ENCODE results near the gene ZNF556. TPM values are rescaled to one million over a fixed set of nuclear protein-coding genes. Genes with fewer than 3 reads are reported as not detected.

Gene ZNF556
- total RNA-seq, 1 experiment from 2014 or later: not detected

DNA sequence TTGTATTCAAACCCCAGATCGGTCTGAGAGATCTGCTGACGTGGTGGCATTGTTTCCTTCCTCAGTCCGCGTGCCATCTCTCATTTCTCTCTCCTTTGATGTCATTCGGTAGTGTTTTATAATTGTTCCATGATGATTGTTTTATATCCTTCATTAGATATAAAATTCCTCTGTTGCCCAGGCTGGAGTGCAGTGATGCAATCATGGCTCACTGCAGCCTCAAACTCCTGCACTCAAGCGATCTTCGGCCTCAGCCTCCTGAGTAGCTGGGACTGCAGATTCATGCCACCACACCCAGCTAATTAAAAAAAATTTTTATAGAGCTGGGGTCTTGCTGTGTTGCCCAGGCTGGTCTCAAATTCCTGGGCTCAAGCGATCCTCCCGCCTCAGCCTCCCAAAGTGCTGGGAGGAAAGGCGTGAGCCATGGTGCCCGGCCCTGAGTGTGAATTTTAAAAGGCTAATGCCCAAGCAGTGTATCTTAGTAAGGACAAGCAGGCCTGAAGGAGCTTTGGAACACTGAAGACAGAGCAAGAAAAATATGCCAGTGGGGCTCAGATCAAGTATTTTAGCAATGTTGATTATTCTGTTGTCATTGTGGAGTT is 38.9 kb downstream of the ZNF556 start:
- Histone ChIP-seq H3K9me3 (ENCODE audit: low read depth, low read length, poor library complexity, severe bottlenecking) (no peaks in the 10 kb centered on the region), H3K27me3 (replicated peaks; ENCODE audit: insufficient read depth, low read depth, low read length, poor library complexity) (no peaks in the 10 kb centered on the region), H3K4me1 (ENCODE audit: insufficient read depth, low read length, poor library complexity, severe bottlenecking) (no peaks in the 10 kb centered on the region), H3K36me3 (ENCODE audit: insufficient read depth, low read length, poor library complexity, severe bottlenecking) (no peaks in the 10 kb centered on the region), H3K4me3 (ENCODE audit: low read depth, low read length, poor library complexity, severe bottlenecking) (no peak overlapping the region), H3K27ac (ENCODE audit: low read depth, low read length, poor library complexity, severe bottlenecking) (no peak overlapping the region)
- POLR2A ChIA-PET (ENCODE audit: low non-redundant PET): no interaction called here
- no peak for DNase-seq (ENCODE audit: low spot score)
- CTCF ChIA-PET: no interaction called here
- TF ChIP-seq, protein P1, sequence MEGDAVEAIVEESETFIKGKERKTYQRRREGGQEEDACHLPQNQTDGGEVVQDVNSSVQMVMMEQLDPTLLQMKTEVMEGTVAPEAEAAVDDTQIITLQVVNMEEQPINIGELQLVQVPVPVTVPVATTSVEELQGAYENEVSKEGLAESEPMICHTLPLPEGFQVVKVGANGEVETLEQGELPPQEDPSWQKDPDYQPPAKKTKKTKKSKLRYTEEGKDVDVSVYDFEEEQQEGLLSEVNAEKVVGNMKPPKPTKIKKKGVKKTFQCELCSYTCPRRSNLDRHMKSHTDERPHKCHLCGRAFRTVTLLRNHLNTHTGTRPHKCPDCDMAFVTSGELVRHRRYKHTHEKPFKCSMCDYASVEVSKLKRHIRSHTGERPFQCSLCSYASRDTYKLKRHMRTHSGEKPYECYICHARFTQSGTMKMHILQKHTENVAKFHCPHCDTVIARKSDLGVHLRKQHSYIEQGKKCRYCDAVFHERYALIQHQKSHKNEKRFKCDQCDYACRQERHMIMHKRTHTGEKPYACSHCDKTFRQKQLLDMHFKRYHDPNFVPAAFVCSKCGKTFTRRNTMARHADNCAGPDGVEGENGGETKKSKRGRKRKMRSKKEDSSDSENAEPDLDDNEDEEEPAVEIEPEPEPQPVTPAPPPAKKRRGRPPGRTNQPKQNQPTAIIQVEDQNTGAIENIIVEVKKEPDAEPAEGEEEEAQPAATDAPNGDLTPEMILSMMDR (conservative IDR thresholded peaks at IDR 0.05; ENCODE audit: low read depth, low read length): no peak
- no peak for TF ChIP-seq EZH2 (IDR thresholded peaks at IDR 0.05; ENCODE audit: borderline replicate concordance, low read depth, low read length, poor library complexity, severe bottlenecking)
- BruUV-seq (replicated peaks): no TSS peak
- intact Hi-C loops (cut with micrococcal nuclease; ENCODE audit: unreplicated experiment): no loop called here

DNA sequence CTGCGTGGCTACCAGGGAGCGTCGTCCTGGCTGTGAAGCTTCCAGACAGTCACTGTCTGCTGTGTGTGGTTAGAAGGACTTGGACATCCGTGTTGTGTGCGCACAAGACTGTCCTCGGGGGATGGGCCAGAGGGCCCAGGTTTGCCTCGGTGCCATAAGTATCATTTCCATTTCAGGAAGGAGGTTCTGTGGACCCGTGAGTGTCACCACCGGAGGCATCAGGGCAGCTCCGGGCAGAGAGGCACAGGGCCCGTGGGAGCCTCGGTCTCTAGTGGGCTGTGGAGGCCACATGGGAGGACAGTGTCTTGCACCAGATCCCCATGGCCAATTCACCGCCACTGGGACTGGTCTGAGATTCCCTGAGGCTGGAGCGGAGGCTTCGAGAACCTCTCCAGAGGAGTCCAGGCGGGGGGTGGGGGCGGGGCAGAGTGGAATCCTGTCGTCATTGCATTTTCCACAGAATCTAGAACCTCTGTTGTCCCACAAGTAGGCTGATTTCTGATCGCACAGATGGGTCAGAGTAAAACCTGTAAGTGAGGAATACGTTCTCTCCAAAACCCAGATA is 39.6 kb downstream of the ZNF556 start:
- no peak overlapping the region for H3K27ac ChIP-seq (ENCODE audit: low read depth, low read length, poor library complexity, severe bottlenecking)
- H3K27me3 ChIP-seq (replicated peaks; ENCODE audit: insufficient read depth, low read depth, low read length, poor library complexity): no peaks in the 10 kb centered on the region
- H3K4me3 ChIP-seq (ENCODE audit: low read depth, low read length, poor library complexity, severe bottlenecking): no peak overlapping the region
- H3K9me3 ChIP-seq (ENCODE audit: low read depth, low read length, poor library complexity, severe bottlenecking): no peaks in the 10 kb centered on the region
- DNase-seq (ENCODE audit: low spot score): no peak
- no peaks in the 10 kb centered on the region for H3K4me1 ChIP-seq (ENCODE audit: insufficient read depth, low read length, poor library complexity, severe bottlenecking)
- POLR2A ChIA-PET (ENCODE audit: low non-redundant PET): interaction anchor here (0.5 kb wide), 1 partner anchor 141 kb away, joined by 8 read pairs; no protein-coding TSS in a partner anchor
- CTCF ChIA-PET: interaction anchor here (0.5 kb wide), 2 partner anchors 138 to 238 kb away, joined by 3 read pairs; no protein-coding TSS in a partner anchor
- TF ChIP-seq, protein P1 (conservative IDR thresholded peaks at IDR 0.05; ENCODE audit: low read depth, low read length): no peak
- no peak for TF ChIP-seq EZH2 (IDR thresholded peaks at IDR 0.05; ENCODE audit: borderline replicate concordance, low read depth, low read length, poor library complexity, severe bottlenecking)
- intact Hi-C loops (cut with micrococcal nuclease; ENCODE audit: unreplicated experiment): no loop called here
- no TSS peak for BruUV-seq (replicated peaks)
- H3K36me3 ChIP-seq (ENCODE audit: insufficient read depth, low read length, poor library complexity, severe bottlenecking): no peaks in the 10 kb centered on the region

GRCh38 chr19:2912306-2912705 is 45.2 kb downstream of the ZNF556 start:
- Histone ChIP-seq H3K9me3 (ENCODE audit: low read depth, low read length, poor library complexity, severe bottlenecking) (peaks cover 42% of the 10 kb centered on the region), H3K27ac (ENCODE audit: low read depth, low read length, poor library complexity, severe bottlenecking) (no peak overlapping the region), H3K27me3 (replicated peaks; ENCODE audit: insufficient read depth, low read depth, low read length, poor library complexity) (no peaks in the 10 kb centered on the region), H3K4me1 (ENCODE audit: insufficient read depth, low read length, poor library complexity, severe bottlenecking) (no peaks in the 10 kb centered on the region), H3K4me3 (ENCODE audit: low read depth, low read length, poor library complexity, severe bottlenecking) (no peak overlapping the region), H3K36me3 (ENCODE audit: insufficient read depth, low read length, poor library complexity, severe bottlenecking) (peaks cover 21% of the 10 kb centered on the region)
- no peak for TF ChIP-seq EZH2 (IDR thresholded peaks at IDR 0.05; ENCODE audit: borderline replicate concordance, low read depth, low read length, poor library complexity, severe bottlenecking)
- TF ChIP-seq, protein P1 (conservative IDR thresholded peaks at IDR 0.05; ENCODE audit: low read depth, low read length): no peak
- DNase-seq (ENCODE audit: low spot score): no peak
- CTCF ChIA-PET: no interaction called here
- POLR2A ChIA-PET (ENCODE audit: low non-redundant PET): no interaction called here
- intact Hi-C loops (cut with micrococcal nuclease; ENCODE audit: unreplicated experiment): no loop called here
- BruUV-seq (replicated peaks): no TSS peak

Data from A673 (cell line).